NAMALWA (cell line): ENCODE measurements around the gene DSG4.
"Not testable (repeated sequence)": the region's sequence is repeated elsewhere in the genome, so short reads cannot be mapped to it uniquely, and the experiment has no call there.

Source experiments
- DNase-seq: peaks from one replicate; pipeline ENCODE4 v3.0.0-alpha.2; 2015; ENCODE audit warnings: low spot score

Gene DSG4, protein sequence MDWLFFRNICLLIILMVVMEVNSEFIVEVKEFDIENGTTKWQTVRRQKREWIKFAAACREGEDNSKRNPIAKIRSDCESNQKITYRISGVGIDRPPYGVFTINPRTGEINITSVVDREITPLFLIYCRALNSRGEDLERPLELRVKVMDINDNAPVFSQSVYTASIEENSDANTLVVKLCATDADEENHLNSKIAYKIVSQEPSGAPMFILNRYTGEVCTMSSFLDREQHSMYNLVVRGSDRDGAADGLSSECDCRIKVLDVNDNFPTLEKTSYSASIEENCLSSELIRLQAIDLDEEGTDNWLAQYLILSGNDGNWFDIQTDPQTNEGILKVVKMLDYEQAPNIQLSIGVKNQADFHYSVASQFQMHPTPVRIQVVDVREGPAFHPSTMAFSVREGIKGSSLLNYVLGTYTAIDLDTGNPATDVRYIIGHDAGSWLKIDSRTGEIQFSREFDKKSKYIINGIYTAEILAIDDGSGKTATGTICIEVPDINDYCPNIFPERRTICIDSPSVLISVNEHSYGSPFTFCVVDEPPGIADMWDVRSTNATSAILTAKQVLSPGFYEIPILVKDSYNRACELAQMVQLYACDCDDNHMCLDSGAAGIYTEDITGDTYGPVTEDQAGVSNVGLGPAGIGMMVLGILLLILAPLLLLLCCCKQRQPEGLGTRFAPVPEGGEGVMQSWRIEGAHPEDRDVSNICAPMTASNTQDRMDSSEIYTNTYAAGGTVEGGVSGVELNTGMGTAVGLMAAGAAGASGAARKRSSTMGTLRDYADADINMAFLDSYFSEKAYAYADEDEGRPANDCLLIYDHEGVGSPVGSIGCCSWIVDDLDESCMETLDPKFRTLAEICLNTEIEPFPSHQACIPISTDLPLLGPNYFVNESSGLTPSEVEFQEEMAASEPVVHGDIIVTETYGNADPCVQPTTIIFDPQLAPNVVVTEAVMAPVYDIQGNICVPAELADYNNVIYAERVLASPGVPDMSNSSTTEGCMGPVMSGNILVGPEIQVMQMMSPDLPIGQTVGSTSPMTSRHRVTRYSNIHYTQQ

GRCh38 chr18:31376477-31376876 is at the start of gene DSG4:
DSG4 (plus strand) TSS chr18:31376777; CDS start chr18:31376912, 135 bp downstream.
- no peak for DNase-seq

GRCh38 chr18:31329787-31330438 is 46.7 kb upstream of the DSG4 start:
- DNase-seq = no peak

DNA sequence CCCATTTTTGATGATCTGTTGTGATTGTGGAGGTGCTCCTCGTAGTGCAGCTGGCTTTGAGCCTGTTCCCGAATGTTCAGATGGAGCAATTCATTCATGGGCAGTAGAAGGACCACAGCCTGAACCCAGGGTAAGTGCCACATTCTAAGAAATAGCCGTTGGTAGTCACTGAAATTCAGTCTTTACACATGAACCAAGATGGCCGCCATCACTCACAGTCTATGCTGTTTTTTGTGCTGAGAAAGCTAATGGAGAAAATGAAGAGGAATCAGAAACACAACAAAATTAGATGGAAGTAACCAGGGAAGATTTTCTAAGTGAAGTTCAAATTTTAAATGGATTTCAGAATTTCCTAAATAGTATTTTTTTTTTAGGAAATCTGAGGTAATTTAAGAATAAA is 33.1 kb upstream of the DSG4 start:
- DNase-seq = no peak

- DNase-seq = not testable (repeated sequence)
These were observed 23.2 kb upstream of the DSG4 start for GRCh38 chr18:31353336-31353735.

DNA sequence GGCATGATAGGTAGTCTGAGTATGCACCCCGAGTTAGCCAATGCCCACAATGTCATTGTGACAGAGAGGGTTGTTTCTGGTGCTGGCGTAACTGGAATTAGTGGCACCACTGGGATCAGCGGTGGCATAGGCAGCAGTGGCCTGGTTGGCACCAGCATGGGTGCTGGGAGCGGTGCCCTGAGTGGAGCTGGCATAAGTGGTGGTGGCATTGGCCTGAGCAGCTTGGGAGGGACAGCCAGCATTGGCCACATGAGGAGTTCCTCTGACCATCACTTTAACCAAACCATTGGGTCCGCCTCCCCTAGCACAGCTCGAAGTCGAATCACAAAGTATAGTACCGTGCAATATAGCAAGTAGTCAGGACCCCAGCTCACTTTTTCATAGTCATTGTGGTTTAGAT is 21.6 kb upstream of the DSG4 start:
- DNase-seq = no peak

GRCh38 chr18:31356025-31356424 is 20.6 kb upstream of the DSG4 start:
- no peak for DNase-seq

DNA sequence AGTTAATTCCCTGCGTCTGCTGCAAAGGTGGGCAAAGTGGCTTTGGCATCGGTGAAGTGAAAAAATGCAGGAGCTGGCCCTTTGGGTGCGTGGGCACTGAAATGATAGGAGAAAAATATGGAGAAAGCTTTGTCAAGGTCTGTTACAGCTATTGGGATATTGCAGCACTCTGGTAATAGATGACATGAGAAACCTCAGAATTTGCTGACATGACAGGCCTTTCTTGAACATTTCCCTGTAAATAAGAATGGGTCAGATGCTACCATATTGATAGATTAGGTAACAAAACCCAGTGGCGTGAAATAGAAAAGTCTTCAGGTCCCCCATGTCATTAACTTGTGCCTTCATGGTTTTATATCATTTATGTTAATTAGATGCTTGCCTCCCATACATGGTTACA is 12.4 kb upstream of the DSG4 start:
- DNase-seq = no peak

GRCh38 chr18:31369478-31369877 is 7.1 kb upstream of the DSG4 start:
- no peak for DNase-seq

- DNase-seq = no peak
These were observed 4.6 kb upstream of the DSG4 start for GRCh38 chr18:31371989-31372388.

- no peak for DNase-seq
These were observed 2.9 kb upstream of the DSG4 start for GRCh38 chr18:31373641-31374040.

DNA sequence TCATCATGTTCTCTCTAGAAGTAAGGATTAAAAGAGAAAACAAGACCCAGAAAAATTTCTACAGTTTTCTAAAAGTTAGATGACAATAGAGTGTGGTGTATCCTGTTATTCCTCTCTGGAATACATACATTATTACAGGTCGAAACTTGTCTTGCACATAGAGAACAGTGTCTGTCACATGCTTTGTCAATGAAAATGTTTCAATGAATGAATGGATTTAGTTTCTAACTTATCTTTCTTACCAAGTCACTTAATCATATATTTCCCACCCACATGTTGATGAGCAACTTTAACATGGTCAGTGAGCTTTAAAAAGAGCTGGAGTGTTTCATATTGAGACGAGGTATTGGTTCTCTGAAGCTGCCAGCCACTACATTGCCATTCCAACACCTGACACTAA is 4.3 kb downstream of the DSG4 start:
- no peak for DNase-seq

- DNase-seq = no peak
These were observed 5.5 kb downstream of the DSG4 start for GRCh38 chr18:31382107-31382506.

DNA sequence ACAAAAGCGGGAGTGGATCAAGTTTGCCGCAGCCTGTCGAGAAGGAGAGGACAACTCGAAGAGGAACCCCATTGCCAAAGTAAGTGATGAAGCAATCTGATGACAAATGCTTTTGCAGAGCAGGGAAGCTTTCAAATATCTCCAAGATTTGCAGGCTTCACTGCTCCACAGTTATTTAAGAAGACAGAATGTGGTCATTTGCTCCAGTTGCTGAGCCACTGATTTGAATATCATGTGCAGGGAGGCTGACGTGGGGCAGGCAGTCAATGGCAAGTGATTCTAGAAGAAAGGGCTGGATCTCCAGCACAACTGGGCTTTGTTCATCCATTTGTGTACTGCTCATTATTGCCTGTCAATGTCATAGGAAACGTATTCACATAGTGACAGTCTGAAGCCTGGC is 10.2 kb downstream of the DSG4 start:
- no peak for DNase-seq

DNA sequence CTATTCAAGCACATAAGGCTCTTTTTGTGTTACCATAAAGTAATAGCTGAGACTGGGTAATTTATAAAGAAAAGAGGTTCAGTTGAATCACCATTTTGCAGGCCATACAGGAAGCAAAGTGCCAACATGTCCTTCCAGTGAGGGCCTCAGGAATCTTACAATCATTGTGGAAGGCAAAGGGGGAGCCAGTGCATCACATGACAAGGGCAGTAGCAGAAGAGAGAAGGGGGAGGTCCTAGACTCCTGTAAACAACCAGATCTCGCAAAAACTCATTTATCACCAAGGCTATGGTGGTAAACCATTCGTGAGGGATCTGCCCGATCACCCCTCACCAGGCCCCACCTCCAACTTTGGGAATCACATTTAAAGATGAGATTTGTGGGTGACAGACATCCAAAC is 16.7 kb downstream of the DSG4 start:
- DNase-seq = no peak

DNA sequence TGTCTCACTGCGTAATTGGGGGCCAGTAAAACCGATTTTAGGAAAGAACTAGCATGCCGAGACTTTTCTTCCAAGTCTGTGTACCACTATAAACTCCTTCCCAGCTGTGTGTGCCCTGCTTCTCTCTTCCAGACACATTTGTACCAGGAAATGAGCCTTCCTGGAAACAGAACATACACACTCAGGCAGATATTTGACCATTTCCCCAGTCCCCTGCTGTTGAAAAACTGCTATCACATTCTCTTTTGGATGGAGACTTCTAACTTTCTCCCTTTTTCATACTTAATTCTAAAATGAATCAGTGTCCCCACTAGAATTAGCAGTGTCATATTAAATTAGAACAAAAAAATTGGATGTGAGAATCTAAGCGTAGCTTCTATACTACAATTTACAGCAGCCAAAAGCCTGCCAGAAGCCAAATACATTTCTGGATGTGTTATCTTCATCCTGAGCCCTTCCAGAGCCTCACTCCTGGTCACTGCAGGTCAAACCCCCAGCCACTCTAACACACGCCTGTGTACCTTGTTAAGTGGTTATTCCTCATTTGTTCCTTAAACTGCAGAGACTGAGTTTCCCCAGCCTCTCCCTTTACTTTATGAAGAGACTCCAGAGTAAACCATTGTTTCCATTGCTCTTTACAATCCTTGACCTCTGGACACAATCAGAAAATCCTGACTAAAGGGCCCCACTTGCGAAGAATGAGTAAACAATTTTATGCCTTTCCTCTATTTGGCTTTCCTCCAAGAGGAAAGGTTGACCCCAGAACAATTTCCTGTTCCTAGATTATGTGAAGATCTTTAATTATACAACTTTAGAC is 20.4 kb downstream of the DSG4 start:
- no peak for DNase-seq

DNA sequence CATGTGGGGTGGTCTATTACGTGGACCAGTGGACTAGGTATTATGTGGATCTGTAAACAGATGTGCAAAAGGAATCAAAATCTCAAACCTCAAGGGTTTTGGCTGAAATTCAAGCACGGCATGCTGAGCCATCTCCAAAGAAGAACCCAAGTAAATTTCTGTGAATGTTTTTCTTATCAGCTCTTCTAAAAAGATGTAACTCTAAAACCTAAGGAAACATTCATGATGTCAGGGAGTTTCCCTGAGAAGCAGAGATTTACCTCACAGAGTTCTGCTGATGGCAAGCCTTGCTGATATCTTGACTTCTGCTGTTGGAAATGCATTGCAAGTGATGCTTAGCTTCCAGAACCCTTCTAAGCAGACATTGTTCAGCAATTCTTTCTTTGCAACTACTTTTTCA is 21.6 kb downstream of the DSG4 start:
- no peak for DNase-seq

DNA sequence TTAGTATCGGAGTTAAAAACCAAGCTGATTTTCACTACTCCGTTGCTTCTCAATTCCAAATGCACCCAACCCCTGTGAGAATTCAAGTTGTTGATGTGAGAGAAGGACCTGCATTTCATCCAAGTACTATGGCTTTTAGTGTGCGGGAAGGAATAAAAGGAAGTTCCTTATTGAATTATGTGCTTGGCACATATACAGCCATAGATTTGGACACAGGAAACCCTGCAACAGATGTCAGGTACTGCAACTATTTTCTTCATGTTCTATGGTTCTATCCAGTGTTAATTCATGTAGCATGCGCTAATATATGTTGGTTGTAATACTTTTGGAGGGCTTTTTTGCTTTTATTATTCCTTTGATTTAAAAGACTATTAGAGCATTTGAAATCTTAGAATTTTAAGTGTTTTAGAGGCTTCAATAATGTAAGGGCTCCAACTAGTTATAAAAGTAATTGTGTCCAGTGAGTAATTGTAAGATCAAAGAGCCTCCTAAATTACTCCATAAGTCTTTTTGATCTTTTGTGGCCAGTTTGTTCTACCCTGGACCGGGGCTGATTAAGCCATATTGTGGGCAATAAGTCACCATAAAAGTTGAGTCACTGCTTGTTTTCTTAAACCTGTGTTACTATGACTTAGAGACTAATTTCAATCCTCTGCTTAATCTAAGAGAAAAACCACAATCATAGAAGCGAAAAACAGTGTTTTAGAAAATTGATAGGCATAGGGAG is 22.9 kb downstream of the DSG4 start:
- DNase-seq = no peak

DNA sequence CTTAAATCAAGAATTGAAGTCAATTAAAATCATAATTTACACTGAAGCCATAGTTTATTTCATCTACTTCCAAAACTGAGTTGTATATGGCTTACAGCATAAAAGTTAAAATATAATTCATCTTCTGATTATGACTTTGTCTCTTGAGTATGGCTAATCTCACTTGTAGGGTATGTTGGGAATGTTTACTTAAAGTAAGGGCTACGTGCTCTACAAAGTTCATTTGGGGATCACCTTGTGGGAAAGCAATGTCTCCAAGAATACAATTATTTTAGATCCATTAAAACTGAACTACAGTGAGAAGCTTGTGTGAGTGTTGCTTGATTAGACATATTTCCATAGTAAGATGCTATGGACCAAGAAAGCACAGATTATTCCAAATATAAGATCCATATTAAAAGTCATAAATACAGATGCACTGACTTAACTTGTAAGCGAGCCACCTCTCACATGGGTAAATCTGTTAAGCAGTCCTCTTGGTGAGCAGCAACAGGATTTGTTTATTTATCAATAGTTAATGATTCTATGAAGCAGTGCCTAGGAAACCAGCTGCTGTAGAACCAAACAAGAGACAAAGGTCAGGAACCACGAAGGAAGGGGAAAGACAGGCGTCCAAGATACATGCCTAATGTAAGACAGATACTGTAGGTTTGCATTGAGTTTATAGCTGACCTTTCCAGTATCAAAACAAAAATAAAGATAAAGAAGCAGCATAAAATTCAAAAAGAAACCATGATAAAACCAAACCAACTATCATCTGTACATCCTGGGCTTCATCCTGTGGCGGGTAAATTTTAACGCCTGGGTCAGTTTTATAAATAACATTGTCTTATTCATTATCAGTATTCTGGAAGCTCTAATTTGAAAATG is 24.8 kb downstream of the DSG4 start:
- no peak for DNase-seq

- DNase-seq = no peak
These were observed 25.4 kb downstream of the DSG4 start for GRCh38 chr18:31402026-31402373.

DNA sequence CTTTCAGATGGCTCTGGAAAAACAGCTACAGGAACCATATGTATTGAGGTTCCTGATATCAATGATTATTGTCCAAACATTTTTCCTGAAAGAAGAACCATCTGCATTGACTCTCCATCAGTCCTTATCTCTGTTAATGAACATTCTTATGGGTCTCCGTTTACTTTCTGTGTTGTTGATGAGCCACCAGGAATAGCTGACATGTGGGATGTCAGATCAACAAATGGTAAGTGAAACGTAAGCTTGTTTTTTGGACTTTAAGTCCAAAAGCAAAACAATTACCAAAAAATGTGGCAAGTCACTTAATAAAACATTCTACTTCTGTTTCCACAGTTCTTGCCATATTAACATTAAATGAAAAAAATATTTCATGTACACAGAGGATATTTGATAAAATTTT is 26.8 kb downstream of the DSG4 start:
- no peak for DNase-seq
